Dermis blood vessel endothelial cell (primary cell): ENCODE results near the gene KANK4. TPM values are rescaled to one million over a fixed set of nuclear protein-coding genes. Genes with fewer than 3 reads are reported as not detected.

ENCODE experiments used
- DNase-seq: peaks from one replicate; pipeline ENCODE4 v3.0.0; 2010
- total RNA-seq: library from RNA; depleted of rRNA; stranded (reverse); fragments of >200 nt; gene quantifications from 2 replicates; pipeline ENCODE4 v1.2.3, GENCODE V29; 2014

Gene KANK4
- not detected in 2 replicates for total RNA-seq

GRCh38 chr1:62318756-62319544, at the start of gene KANK4:
Gene KANK4 (minus strand): TSS chr1:62319434. CDS start chr1:62281564, 37,870 bp downstream.
- DNase-seq = no peak

DNA sequence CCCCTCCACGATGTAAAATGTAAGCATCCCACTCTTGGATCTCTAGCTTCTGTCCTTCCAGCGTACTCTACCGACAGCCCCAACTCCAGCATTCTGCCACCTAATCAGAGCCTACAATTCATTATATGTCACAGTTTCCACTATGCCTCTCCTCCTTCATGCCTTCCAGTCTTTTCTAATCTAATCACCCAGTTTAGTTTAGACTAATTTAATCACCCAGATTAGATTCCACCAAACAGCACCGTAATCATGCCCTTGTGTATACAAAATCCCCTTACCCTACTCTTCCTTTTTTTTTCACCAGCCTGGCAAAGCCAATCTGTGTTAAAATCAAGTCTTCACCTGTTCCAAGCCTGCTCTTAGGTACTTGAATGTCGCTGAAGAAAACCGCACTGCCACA, 49.8 kb upstream of the KANK4 start:
- no peak for DNase-seq

GRCh38 chr1:62367005-62367557, 47.8 kb upstream of the KANK4 start:
- DNase-seq = no peak

- no peak for DNase-seq
These were observed 45.5 kb upstream of the KANK4 start for GRCh38 chr1:62364721-62365120.

GRCh38 chr1:62362926-62363325, 43.7 kb upstream of the KANK4 start:
- DNase-seq = no peak

DNA sequence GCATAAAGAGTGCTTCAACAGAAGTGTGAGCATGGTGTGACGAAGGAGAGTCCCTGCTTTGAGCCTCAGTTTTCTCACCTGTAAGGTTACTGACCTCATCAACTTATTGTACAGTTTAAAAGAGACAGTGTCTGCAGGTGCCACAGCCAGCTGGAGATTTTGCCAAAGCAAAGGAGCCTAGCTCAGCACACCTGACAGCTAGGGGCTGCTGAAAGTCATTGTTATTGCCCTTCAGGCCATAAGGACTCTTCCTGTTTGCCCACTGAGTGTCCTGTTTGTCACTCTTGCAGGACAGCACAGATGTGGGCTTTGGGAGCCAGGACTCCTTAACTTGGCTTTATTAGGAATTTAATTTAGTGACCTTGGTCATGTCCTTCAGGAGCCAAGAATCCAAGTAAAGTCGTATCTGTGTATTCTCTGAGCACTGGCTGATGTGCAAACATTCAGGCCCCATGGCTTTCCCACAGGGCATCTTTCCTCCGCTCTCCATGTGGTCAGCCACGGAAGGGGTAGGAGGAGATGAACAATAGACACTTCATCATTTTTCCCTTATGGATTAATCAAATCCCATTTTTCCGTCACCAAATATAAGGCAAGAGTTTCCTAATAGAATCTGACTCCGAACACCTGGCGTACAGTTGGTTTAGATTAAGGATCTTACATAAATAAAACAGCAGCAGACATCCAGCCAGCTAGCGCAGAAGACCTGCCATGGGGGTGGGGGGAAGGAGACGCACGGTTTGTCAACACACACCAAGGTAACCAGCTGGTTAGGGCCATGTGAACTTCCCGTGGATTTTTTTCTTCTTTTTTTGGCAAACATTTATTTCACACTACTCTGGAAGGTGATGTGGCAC, 43.1 kb upstream of the KANK4 start:
- no peak for DNase-seq

GRCh38 chr1:62361431-62361830, 42.2 kb upstream of the KANK4 start:
- no peak for DNase-seq

- no peak for DNase-seq
These were observed 39.6 kb upstream of the KANK4 start for GRCh38 chr1:62358665-62359373.

GRCh38 chr1:62357916-62358315, 38.7 kb upstream of the KANK4 start:
- DNase-seq = no peak

- DNase-seq = no peak
These were observed 37.1 kb upstream of the KANK4 start for GRCh38 chr1:62356257-62356835.

- DNase-seq = no peak
These were observed 35.9 kb upstream of the KANK4 start for GRCh38 chr1:62355095-62355494.

GRCh38 chr1:62353853-62354252, 34.6 kb upstream of the KANK4 start:
- no peak for DNase-seq

- DNase-seq = no peak
These were observed 33.2 kb upstream of the KANK4 start for GRCh38 chr1:62352387-62352786.

- no peak for DNase-seq
These were observed 30.4 kb upstream of the KANK4 start for GRCh38 chr1:62349470-62350233.

DNA sequence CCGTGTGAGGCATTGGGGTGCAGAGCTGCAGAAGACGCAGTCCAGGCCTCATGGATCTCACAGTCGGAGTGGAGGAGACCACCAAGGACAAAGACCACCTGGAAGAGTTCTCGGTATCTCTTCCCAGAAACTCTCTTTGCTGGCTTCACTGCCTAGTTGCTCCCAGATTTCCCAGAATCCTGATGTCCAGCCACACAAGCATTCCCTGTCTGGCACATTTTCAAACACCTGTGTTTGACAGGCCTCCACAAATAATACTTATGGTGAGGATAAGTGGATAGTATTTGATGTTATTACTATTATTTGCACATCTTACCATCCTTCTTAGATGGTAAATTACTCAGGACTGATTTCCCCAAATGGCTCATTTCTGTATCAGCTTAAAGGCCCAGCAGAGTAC, 27.7 kb upstream of the KANK4 start:
- no peak for DNase-seq

DNA sequence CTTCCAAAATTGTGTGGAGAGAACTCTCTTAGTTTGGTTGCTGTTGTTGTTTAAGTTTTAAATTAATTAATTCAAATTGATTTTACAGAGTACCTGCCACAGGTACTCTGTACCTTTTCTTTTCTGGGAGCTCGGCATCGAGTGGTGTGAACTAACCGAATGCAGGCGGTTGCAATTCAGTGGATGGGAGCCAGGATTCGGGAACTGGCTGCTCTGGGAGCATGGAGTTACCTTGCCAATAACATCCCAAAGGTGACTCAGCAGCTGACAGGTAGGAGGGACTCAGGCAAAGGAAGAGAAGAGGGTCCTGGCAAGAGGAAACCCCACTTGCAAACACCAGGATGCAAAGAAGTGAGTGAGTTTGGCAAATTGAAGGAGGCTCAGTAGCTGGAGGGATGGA, 24.7 kb upstream of the KANK4 start:
- DNase-seq = no peak

DNA sequence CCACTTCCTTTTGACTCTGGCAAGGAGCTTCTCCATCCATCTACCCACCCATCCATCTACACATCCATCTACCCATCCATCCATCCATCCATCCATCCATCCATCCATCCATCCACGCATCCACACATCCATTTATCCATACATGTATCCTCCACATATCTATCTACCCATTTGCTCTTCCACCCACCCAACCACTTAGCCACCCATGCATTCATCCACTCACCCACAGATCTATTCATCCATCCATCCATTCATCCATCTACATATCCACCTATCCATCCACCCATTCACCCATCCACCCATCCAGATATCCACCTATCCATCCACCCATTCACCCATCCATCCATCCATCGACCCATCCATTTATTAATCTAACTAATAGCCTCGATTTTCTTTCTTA, 23.0 kb upstream of the KANK4 start:
- no peak for DNase-seq

- DNase-seq = no peak
These were observed 22.4 kb upstream of the KANK4 start for GRCh38 chr1:62341615-62342014.

GRCh38 chr1:62341089-62341488, 21.9 kb upstream of the KANK4 start:
- no peak for DNase-seq

DNA sequence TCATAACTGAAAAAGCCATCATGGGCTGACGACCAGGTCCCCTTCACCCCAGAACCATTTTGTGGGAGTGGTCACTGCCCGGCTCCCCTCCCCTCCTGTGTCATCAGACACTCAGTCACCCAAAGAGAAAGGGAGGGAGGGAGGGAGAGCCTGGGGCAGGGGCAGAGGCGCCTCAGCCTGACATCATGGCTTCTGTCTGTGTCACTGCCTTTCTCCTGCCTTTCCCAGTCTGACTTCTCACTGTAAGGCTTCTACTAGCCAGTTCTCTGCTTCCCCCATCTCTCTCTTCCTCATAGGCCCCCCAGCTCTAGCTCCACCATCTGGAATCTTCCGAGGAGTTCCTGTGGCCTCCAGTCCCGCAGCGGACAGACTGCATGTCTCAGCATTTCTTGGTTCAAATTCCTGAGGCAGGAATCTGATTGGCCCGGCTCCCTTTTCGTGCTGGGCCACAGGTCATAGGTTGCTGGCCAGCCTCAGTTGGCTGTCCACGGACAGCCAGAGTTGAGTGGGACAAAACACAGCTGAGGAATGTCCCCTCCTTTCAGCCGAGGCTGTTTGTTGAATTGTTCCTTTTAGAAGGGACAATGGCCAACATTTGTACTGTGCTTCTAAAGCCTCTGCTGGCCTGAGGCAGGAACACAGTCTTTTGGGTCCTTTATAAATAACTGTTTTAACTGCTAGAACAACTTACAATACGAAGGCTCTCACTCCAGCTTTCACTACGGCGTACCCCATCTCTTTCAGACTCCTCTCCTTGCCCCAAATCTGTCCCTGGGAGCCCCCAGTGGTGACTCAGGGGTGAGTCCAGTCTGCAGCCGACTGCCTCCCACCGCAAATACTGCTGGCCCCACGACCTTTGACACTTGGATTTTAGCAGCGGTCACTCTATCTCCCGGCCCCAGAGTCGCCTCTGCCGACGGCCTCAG, 18.7 kb upstream of the KANK4 start:
- no peak for DNase-seq
